Neural cell (in vitro differentiated cells): Measurements from ENCODE around the gene COQ4. TPM values are rescaled to one million over a fixed set of nuclear protein-coding genes. Genes with fewer than 3 reads are reported as not detected.

Source experiments
- H2AFZ ChIP-seq: fragments of 200-600, 300-800 bp; sonication (generic), shearing (Covaris generic); 2 replicates; pipeline ENCODE4 v1.6.0; 2014; ENCODE audit warnings: low read depth, mild to moderate bottlenecking, antibody characterized with exemption, low read length, moderate library complexity
- H3F3A ChIP-seq: fragments of 200-600 bp; shearing (Covaris generic); 2 replicates; pipeline ENCODE4 v1.6.1; 2016; ENCODE audit warnings: mild to moderate bottlenecking, moderate library complexity, mixed read lengths, antibody characterized with exemption, low read length; ENCODE audit not compliant: insufficient read depth, poor library complexity, severe bottlenecking
- H3K27ac ChIP-seq: fragments of 200-600, 300-800 bp; sonication (generic), shearing (Covaris generic); 2 replicates; pipeline ENCODE4 v1.5.1; 2014; ENCODE audit warnings: mild to moderate bottlenecking, low read length, moderate library complexity
- H3K27me3 ChIP-seq: fragments of 300-800, 200-600 bp; sonication (generic), shearing (Covaris generic); 2 replicates; pipeline ENCODE4 v1.6.0; 2014; ENCODE audit warnings: mild to moderate bottlenecking, low read depth, low read length, moderate library complexity; ENCODE audit not compliant: insufficient read depth
- H3K36me3 ChIP-seq: fragments of 300-800, 200-600 bp; sonication (generic), shearing (Covaris generic); 2 replicates; pipeline ENCODE4 v1.5.1; 2014; ENCODE audit warnings: mild to moderate bottlenecking, antibody characterized with exemption, low read length, moderate library complexity; ENCODE audit not compliant: insufficient read depth
- H3K4me2 ChIP-seq: fragments of 300-800, 200-600 bp; sonication (generic), shearing (Covaris generic); 2 replicates; pipeline ENCODE4 v1.6.0; 2014; ENCODE audit warnings: mild to moderate bottlenecking, low read length
- H3K4me3 ChIP-seq: fragments of 300-800, 200-600 bp; sonication (generic), shearing (Covaris generic); 2 replicates; pipeline ENCODE4 v1.5.1; 2014; ENCODE audit warnings: mild to moderate bottlenecking, low read length, moderate library complexity
- H3K79me2 ChIP-seq: fragments of 200-600 bp; shearing (Covaris generic); replicated peaks from 2 replicates; pipeline ENCODE4 v1.6.0; 2014; ENCODE audit warnings: mild to moderate bottlenecking, low read length, moderate library complexity; ENCODE audit not compliant: insufficient read depth
- H3K9ac ChIP-seq: fragments of 300-800, 200-600 bp; sonication (generic), shearing (Covaris generic); 2 replicates; pipeline ENCODE4 v1.6.1; 2016; ENCODE audit warnings: mild to moderate bottlenecking, low read length, mixed read lengths
- H3K9me2 ChIP-seq: fragments of 200-600 bp; shearing (Covaris generic); 2 replicates; pipeline ENCODE4 v1.6.1; 2016; ENCODE audit warnings: mild to moderate bottlenecking, low read length, mixed read lengths; ENCODE audit not compliant: insufficient read depth
- H3K9me3 ChIP-seq: fragments of 200-600, 300-800 bp; sonication (generic), shearing (Covaris generic); 2 replicates; pipeline ENCODE4 v1.6.1; 2016; ENCODE audit warnings: mild to moderate bottlenecking, mixed run types, low read length, moderate library complexity, mixed read lengths
- H4K20me1 ChIP-seq: fragments of 200-600 bp; shearing (Covaris generic); 2 replicates; pipeline ENCODE4 v1.6.1; 2016; ENCODE audit warnings: mild to moderate bottlenecking, mixed run types; ENCODE audit not compliant: insufficient read depth
- EP300 ChIP-seq: fragments of 450-650 bp; conservative IDR thresholded peaks from 2 replicates; pipeline ENCODE4 v1.6.1; 2014; ENCODE audit warnings: antibody characterized with exemption, mild to moderate bottlenecking, moderate library complexity; ENCODE audit not compliant: poor library complexity, severe bottlenecking
- EZH2 ChIP-seq: fragments of 200-600, 300-800 bp; shearing (Covaris generic), sonication (generic); IDR thresholded peaks from 2 replicates; pipeline ENCODE4 v1.6.1; 2014; ENCODE audit warnings: antibody characterized with exemption, low read length, borderline replicate concordance, mild to moderate bottlenecking; ENCODE audit not compliant: insufficient read depth, poor library complexity, severe bottlenecking
- MXI1 ChIP-seq: fragments of 450-650 bp; conservative IDR thresholded peaks from 2 replicates; pipeline ENCODE4 v1.6.1; 2014; ENCODE audit warnings: antibody characterized with exemption, mild to moderate bottlenecking; ENCODE audit not compliant: poor library complexity, severe bottlenecking
- POLR2AphosphoS5 ChIP-seq: IDR thresholded peaks from 2 replicates; pipeline ENCODE4 v1.6.1; 2012
- RAD21 ChIP-seq: fragments of 450-650 bp; conservative IDR thresholded peaks from 2 replicates; pipeline ENCODE4 v1.6.1; 2014; ENCODE audit warnings: antibody characterized with exemption, mild to moderate bottlenecking, moderate library complexity
- SMC3 ChIP-seq: fragments of 450-650 bp; conservative IDR thresholded peaks from 2 replicates; pipeline ENCODE4 v1.6.1; 2014; ENCODE audit warnings: antibody characterized with exemption, mild to moderate bottlenecking, moderate library complexity; ENCODE audit not compliant: poor library complexity
- TAF1 ChIP-seq: IDR thresholded peaks from 2 replicates; pipeline ENCODE4 v1.6.1; 2012; ENCODE audit warnings: low read depth
- polyA plus RNA-seq: library from polyadenylated mRNA; depleted of rRNA; stranded (reverse); fragments of >200 nt; gene quantifications from 2 replicates; pipeline ENCODE4 v1.2.3, GENCODE V29; 2014
- TF ChIP-seq, protein P1 (sequence below): fragments of 450-650 bp; IDR thresholded peaks from 2 replicates; pipeline ENCODE4 v1.5.1; 2014; ENCODE audit warnings: antibody characterized with exemption, mild to moderate bottlenecking, moderate library complexity; ENCODE audit not compliant: poor library complexity, severe bottlenecking
- TF ChIP-seq, protein P2 (sequence below): IDR thresholded peaks from 2 replicates; pipeline ENCODE4 v1.6.1; 2012; ENCODE audit warnings: borderline replicate concordance

The COQ4 gene
- polyA plus RNA-seq, 1 donor from 2014 or later: 108 TPM

DNA sequence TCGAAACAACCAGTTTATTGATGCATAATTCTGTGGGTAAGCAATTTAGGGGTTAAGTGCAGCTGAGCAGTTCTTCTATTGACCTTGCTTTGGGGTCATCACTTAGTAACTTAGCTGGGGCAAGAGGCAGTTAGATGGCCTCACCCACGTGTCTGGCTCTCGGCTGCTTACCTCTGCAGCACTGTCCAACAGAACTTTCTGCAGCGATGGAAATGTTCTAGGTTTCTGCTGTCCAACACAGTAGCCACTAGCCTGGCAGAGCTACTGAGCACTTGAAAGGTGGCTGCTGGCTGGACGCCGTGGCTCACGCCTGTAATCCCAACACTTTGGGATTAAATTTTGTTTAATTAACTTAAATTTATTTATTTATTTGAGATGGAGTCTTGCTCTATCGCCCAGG, 35.5 kb downstream of the COQ4 start:
- Histone ChIP-seq H3K27ac (no peak overlapping the region), H4K20me1 (no peaks in the 10 kb centered on the region), H3K4me2 (no peak overlapping the region), H3K36me3 (peaks cover 5% of the 10 kb centered on the region), H2AFZ (no peak overlapping the region), H3K4me3 (no peak overlapping the region), H3K9me2 (no peaks in the 10 kb centered on the region), H3K27me3 (no peaks in the 10 kb centered on the region), H3K9ac (no peak overlapping the region), H3K9me3 (no peaks in the 10 kb centered on the region), H3F3A (no peaks in the 10 kb centered on the region), H3K79me2 (no peaks in the 10 kb centered on the region)
- no peak for TF ChIP-seq RAD21
- no peak for TF ChIP-seq EP300
- TF ChIP-seq, protein P1, sequence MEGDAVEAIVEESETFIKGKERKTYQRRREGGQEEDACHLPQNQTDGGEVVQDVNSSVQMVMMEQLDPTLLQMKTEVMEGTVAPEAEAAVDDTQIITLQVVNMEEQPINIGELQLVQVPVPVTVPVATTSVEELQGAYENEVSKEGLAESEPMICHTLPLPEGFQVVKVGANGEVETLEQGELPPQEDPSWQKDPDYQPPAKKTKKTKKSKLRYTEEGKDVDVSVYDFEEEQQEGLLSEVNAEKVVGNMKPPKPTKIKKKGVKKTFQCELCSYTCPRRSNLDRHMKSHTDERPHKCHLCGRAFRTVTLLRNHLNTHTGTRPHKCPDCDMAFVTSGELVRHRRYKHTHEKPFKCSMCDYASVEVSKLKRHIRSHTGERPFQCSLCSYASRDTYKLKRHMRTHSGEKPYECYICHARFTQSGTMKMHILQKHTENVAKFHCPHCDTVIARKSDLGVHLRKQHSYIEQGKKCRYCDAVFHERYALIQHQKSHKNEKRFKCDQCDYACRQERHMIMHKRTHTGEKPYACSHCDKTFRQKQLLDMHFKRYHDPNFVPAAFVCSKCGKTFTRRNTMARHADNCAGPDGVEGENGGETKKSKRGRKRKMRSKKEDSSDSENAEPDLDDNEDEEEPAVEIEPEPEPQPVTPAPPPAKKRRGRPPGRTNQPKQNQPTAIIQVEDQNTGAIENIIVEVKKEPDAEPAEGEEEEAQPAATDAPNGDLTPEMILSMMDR: no peak
- no peak for TF ChIP-seq POLR2AphosphoS5
- no peak for TF ChIP-seq EZH2
- TF ChIP-seq, protein P2, sequence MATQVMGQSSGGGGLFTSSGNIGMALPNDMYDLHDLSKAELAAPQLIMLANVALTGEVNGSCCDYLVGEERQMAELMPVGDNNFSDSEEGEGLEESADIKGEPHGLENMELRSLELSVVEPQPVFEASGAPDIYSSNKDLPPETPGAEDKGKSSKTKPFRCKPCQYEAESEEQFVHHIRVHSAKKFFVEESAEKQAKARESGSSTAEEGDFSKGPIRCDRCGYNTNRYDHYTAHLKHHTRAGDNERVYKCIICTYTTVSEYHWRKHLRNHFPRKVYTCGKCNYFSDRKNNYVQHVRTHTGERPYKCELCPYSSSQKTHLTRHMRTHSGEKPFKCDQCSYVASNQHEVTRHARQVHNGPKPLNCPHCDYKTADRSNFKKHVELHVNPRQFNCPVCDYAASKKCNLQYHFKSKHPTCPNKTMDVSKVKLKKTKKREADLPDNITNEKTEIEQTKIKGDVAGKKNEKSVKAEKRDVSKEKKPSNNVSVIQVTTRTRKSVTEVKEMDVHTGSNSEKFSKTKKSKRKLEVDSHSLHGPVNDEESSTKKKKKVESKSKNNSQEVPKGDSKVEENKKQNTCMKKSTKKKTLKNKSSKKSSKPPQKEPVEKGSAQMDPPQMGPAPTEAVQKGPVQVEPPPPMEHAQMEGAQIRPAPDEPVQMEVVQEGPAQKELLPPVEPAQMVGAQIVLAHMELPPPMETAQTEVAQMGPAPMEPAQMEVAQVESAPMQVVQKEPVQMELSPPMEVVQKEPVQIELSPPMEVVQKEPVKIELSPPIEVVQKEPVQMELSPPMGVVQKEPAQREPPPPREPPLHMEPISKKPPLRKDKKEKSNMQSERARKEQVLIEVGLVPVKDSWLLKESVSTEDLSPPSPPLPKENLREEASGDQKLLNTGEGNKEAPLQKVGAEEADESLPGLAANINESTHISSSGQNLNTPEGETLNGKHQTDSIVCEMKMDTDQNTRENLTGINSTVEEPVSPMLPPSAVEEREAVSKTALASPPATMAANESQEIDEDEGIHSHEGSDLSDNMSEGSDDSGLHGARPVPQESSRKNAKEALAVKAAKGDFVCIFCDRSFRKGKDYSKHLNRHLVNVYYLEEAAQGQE: no peak
- no peak for TF ChIP-seq SMC3

DNA sequence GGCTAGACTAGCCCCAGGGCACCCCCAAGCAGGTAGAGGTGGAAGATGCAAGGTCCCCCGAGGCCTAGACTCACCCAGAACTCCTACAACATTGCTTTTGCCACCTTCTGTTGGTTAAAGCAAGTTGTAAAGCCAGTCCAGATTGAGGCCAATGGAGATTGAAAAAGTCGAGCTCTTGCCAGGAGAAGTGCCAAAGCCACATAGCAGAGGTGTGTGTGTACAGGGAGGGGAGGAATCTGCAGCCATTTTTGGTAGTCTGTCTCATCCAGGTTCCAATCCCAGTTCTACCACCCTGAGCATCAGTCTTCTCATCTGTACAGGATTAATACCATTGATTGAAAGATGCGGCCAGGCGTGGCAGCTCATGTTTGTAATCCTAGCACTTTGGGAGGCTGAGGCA, 36.2 kb downstream of the COQ4 start:
- Histone ChIP-seq H3K9ac (no peak overlapping the region), H4K20me1 (no peaks in the 10 kb centered on the region), H3K4me2 (no peak overlapping the region), H3K9me2 (no peaks in the 10 kb centered on the region), H3K36me3 (peaks cover 5% of the 10 kb centered on the region), H3K27me3 (no peaks in the 10 kb centered on the region), H3F3A (no peaks in the 10 kb centered on the region), H3K4me3 (no peak overlapping the region), H2AFZ (no peak overlapping the region), H3K9me3 (no peaks in the 10 kb centered on the region), H3K79me2 (no peaks in the 10 kb centered on the region), H3K27ac (no peak overlapping the region)
- TF ChIP-seq SMC3: no peak
- TF ChIP-seq, protein P2: no peak
- no peak for TF ChIP-seq TAF1
- TF ChIP-seq EZH2: no peak
- TF ChIP-seq MXI1: no peak
- TF ChIP-seq, protein P1: no peak
- no peak for TF ChIP-seq EP300
- TF ChIP-seq RAD21: no peak
- TF ChIP-seq POLR2AphosphoS5: no peak
